ENCODE results near the gene ACTR6.

The ACTR6 gene

GRCh38 chr12:100200463-100201181 is at the start of gene ACTR6:
TSS of gene ACTR6 (plus strand) at chr12:100200815. CDS start at chr12:100200852, 37 bp downstream.
- no peaks in the 10 kb centered on the region for H3K4me1 ChIP-seq (ENCODE audit: control insufficient read depth, insufficient read depth, low read length)
- peak within 1 kb of the TSS; percentile 86 for H3K4me3 ChIP-seq (ENCODE audit: low read depth, low read length)
- no peaks in the 10 kb centered on the region for H3K36me3 ChIP-seq (ENCODE audit: control insufficient read depth, insufficient read depth, low read length)
- no peaks in the 10 kb centered on the region for H3K27me3 ChIP-seq (ENCODE audit: control insufficient read depth, insufficient read depth, low read length)
- peak within 1 kb of the TSS; percentile 75 for H3K9ac ChIP-seq (ENCODE audit: low read depth, low read length)
- no peaks in the 10 kb centered on the region for H3K9me3 ChIP-seq (ENCODE audit: control insufficient read depth, insufficient read depth, low read length)

- no peaks in the 10 kb centered on the region for H3K9me3 ChIP-seq (ENCODE audit: control insufficient read depth, insufficient read depth, low read length)
- no peaks in the 10 kb centered on the region for H3K36me3 ChIP-seq (ENCODE audit: control insufficient read depth, insufficient read depth, low read length)
- no peak overlapping the region for H3K4me3 ChIP-seq (ENCODE audit: low read depth, low read length)
- peaks cover 11% of the 10 kb centered on the region for H3K4me1 ChIP-seq (ENCODE audit: control insufficient read depth, insufficient read depth, low read length)
- no peaks in the 10 kb centered on the region for H3K27me3 ChIP-seq (ENCODE audit: control insufficient read depth, insufficient read depth, low read length)
- no peak overlapping the region for H3K9ac ChIP-seq (ENCODE audit: low read depth, low read length)
Observed at GRCh38 chr12:100151769-100152168, 48.8 kb upstream of the ACTR6 start.

GRCh38 chr12:100153131-100153530 is 47.5 kb upstream of the ACTR6 start:
- Histone ChIP-seq H3K4me1 (ENCODE audit: control insufficient read depth, insufficient read depth, low read length) (peaks cover 9% of the 10 kb centered on the region), H3K9ac (ENCODE audit: low read depth, low read length) (no peak overlapping the region), H3K9me3 (ENCODE audit: control insufficient read depth, insufficient read depth, low read length) (no peaks in the 10 kb centered on the region), H3K36me3 (ENCODE audit: control insufficient read depth, insufficient read depth, low read length) (no peaks in the 10 kb centered on the region), H3K27me3 (ENCODE audit: control insufficient read depth, insufficient read depth, low read length) (no peaks in the 10 kb centered on the region), H3K4me3 (ENCODE audit: low read depth, low read length) (no peak overlapping the region)

GRCh38 chr12:100154474-100155247 is 46.0 kb upstream of the ACTR6 start:
- no peaks in the 10 kb centered on the region for H3K36me3 ChIP-seq (ENCODE audit: control insufficient read depth, insufficient read depth, low read length)
- peaks cover 9% of the 10 kb centered on the region for H3K4me1 ChIP-seq (ENCODE audit: control insufficient read depth, insufficient read depth, low read length)
- no peaks in the 10 kb centered on the region for H3K9me3 ChIP-seq (ENCODE audit: control insufficient read depth, insufficient read depth, low read length)
- H3K9ac ChIP-seq (ENCODE audit: low read depth, low read length) = no peak overlapping the region
- H3K27me3 ChIP-seq (ENCODE audit: control insufficient read depth, insufficient read depth, low read length) = no peaks in the 10 kb centered on the region
- H3K4me3 ChIP-seq (ENCODE audit: low read depth, low read length) = no peak overlapping the region

- Histone ChIP-seq H3K9me3 (ENCODE audit: control insufficient read depth, insufficient read depth, low read length) (no peaks in the 10 kb centered on the region), H3K36me3 (ENCODE audit: control insufficient read depth, insufficient read depth, low read length) (no peaks in the 10 kb centered on the region), H3K9ac (ENCODE audit: low read depth, low read length) (no peak overlapping the region), H3K27me3 (ENCODE audit: control insufficient read depth, insufficient read depth, low read length) (no peaks in the 10 kb centered on the region), H3K4me1 (ENCODE audit: control insufficient read depth, insufficient read depth, low read length) (peaks cover 7% of the 10 kb centered on the region), H3K4me3 (ENCODE audit: low read depth, low read length) (no peak overlapping the region)
Observed at GRCh38 chr12:100156731-100157426, 43.7 kb upstream of the ACTR6 start.

GRCh38 chr12:100157427-100157821 is 43.2 kb upstream of the ACTR6 start:
- peaks cover 2% of the 10 kb centered on the region for H3K4me1 ChIP-seq (ENCODE audit: control insufficient read depth, insufficient read depth, low read length)
- no peaks in the 10 kb centered on the region for H3K27me3 ChIP-seq (ENCODE audit: control insufficient read depth, insufficient read depth, low read length)
- no peaks in the 10 kb centered on the region for H3K36me3 ChIP-seq (ENCODE audit: control insufficient read depth, insufficient read depth, low read length)
- no peaks in the 10 kb centered on the region for H3K9me3 ChIP-seq (ENCODE audit: control insufficient read depth, insufficient read depth, low read length)
- no peak overlapping the region for H3K9ac ChIP-seq (ENCODE audit: low read depth, low read length)
- no peak overlapping the region for H3K4me3 ChIP-seq (ENCODE audit: low read depth, low read length)

- no peaks in the 10 kb centered on the region for H3K9me3 ChIP-seq (ENCODE audit: control insufficient read depth, insufficient read depth, low read length)
- H3K4me1 ChIP-seq (ENCODE audit: control insufficient read depth, insufficient read depth, low read length) = peaks cover 2% of the 10 kb centered on the region
- no peaks in the 10 kb centered on the region for H3K27me3 ChIP-seq (ENCODE audit: control insufficient read depth, insufficient read depth, low read length)
- no peak overlapping the region for H3K4me3 ChIP-seq (ENCODE audit: low read depth, low read length)
- no peak overlapping the region for H3K9ac ChIP-seq (ENCODE audit: low read depth, low read length)
- no peaks in the 10 kb centered on the region for H3K36me3 ChIP-seq (ENCODE audit: control insufficient read depth, insufficient read depth, low read length)
Observed at GRCh38 chr12:100158535-100158934, 42.1 kb upstream of the ACTR6 start.

- Histone ChIP-seq H3K9me3 (ENCODE audit: control insufficient read depth, insufficient read depth, low read length) (no peaks in the 10 kb centered on the region), H3K9ac (ENCODE audit: low read depth, low read length) (no peak overlapping the region), H3K36me3 (ENCODE audit: control insufficient read depth, insufficient read depth, low read length) (no peaks in the 10 kb centered on the region), H3K27me3 (ENCODE audit: control insufficient read depth, insufficient read depth, low read length) (no peaks in the 10 kb centered on the region), H3K4me1 (ENCODE audit: control insufficient read depth, insufficient read depth, low read length) (peaks cover 6% of the 10 kb centered on the region), H3K4me3 (ENCODE audit: low read depth, low read length) (no peak overlapping the region)
Observed at GRCh38 chr12:100159391-100160104, 41.1 kb upstream of the ACTR6 start.

GRCh38 chr12:100163416-100164152 is 37.0 kb upstream of the ACTR6 start:
- Histone ChIP-seq H3K4me1 (ENCODE audit: control insufficient read depth, insufficient read depth, low read length) (peaks cover 7% of the 10 kb centered on the region), H3K27me3 (ENCODE audit: control insufficient read depth, insufficient read depth, low read length) (no peaks in the 10 kb centered on the region), H3K9me3 (ENCODE audit: control insufficient read depth, insufficient read depth, low read length) (no peaks in the 10 kb centered on the region), H3K9ac (ENCODE audit: low read depth, low read length) (no peak overlapping the region), H3K4me3 (ENCODE audit: low read depth, low read length) (peak overlapping the region; percentile 30), H3K36me3 (ENCODE audit: control insufficient read depth, insufficient read depth, low read length) (peaks cover 13% of the 10 kb centered on the region)

GRCh38 chr12:100164153-100164704 is 36.4 kb upstream of the ACTR6 start:
- H3K27me3 ChIP-seq (ENCODE audit: control insufficient read depth, insufficient read depth, low read length) = no peaks in the 10 kb centered on the region
- H3K4me1 ChIP-seq (ENCODE audit: control insufficient read depth, insufficient read depth, low read length) = peaks cover 7% of the 10 kb centered on the region
- peaks cover 13% of the 10 kb centered on the region for H3K36me3 ChIP-seq (ENCODE audit: control insufficient read depth, insufficient read depth, low read length)
- peak overlapping the region; percentile 30 for H3K4me3 ChIP-seq (ENCODE audit: low read depth, low read length)
- no peaks in the 10 kb centered on the region for H3K9me3 ChIP-seq (ENCODE audit: control insufficient read depth, insufficient read depth, low read length)
- H3K9ac ChIP-seq (ENCODE audit: low read depth, low read length) = no peak overlapping the region
